Activated CD8-positive, alpha-beta memory T cell treated with anti-CD3 and anti-CD28 coated beads for 4 hours (primary cell): Measurements from ENCODE around the gene ADGRG1.
"Not testable (repeated sequence)": the region's sequence is repeated elsewhere in the genome, so short reads cannot be mapped to it uniquely, and the experiment has no call there.

Experiments used
- DNase-seq, 2 donors: peaks; one replicate each; pipeline ENCODE4 v3.0.0-alpha.2; 2020; ENCODE audit warnings: low read depth in 2 of 2

The ADGRG1 gene

GRCh38 chr16:57698812-57699405 lies 70.5 kb downstream of the ADGRG1 start:
- DNase-seq, result no peak

GRCh38 chr16:57699481-57699880 lies 71.1 kb downstream of the ADGRG1 start:
- DNase-seq, result no peak

DNA sequence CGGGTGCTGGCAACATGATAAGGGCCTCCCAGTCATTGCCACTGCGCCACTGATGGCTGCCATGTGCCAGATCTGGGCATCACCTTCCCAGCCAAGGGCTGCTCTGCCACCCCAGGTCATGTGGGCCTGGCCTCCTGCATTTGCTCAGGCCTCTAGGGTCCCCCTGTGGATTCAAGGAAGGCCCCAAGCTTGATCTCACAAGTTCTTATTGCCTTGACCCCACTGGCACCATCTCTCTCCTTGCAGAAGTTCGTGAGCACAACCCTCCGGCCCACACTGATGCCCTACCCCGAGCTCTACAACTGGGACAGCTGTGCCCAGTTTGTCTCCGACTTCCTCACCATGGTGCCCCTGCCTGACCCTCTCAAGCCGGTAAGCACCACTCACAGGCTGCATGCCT lies 71.5 kb downstream of the ADGRG1 start:
- DNase-seq, result no peak

GRCh38 chr16:57700781-57701551 lies 72.5 kb downstream of the ADGRG1 start:
- no peak for DNase-seq

DNA sequence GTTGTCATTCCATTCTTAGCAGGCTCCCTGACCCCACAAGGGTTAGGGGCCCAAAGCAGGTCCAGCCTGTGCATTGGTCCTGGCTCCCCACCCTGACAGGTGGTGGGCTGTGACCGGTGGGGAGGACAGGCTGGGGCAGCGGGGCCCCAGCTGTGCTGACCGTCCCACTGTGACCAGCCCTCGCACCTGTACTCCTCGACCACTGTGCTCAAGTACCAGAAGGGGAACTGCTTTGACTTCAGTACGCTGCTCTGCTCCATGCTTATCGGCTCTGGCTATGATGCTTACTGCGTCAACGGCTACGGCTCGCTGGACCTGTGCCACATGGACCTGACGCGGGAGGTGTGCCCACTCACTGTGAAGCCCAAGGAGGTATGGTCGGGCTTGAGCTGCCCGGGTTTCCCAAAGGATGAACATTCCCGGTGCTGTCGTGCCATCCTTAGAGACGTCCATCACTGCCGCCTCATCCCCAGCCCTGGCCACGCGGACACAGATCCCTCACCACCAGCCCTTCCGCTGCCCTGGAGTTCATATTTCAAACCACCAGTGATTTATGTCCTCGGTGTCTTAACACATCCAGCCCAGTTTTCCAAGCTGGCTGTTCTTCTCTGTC lies 73.4 kb downstream of the ADGRG1 start:
- no peak for DNase-seq

DNA sequence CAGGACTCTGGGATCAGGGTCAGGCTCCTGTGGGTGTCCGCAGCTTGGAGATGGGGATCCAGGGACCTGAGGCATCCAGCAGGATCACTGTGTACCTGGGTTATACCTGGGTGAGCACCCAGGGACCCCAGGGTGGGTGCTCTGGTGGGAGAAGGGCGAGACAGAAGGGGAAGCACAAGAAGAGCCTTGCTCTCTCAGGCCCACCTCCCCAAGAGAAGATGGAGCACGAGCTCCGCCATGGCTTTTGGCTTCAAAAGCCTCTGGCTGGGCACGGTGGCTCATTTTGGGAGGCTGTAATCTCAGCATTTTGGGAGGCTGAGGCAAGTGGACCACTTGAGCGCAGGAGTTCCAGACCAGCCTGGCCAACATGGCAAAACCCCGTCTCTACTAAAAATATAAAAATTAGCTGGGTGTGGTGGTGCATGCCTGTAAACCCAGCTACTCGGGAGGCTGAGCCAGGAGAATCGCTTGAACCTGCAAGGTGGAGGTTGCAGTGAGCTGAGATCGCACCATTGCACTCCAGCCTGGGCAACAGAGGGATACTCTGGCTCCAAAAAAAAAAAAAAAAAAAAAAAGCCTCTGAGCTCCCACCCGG lies 75.1 kb downstream of the ADGRG1 start:
- DNase-seq, result no peak

GRCh38 chr16:57704011-57704904 lies 75.8 kb downstream of the ADGRG1 start:
- DNase-seq, result no peak

DNA sequence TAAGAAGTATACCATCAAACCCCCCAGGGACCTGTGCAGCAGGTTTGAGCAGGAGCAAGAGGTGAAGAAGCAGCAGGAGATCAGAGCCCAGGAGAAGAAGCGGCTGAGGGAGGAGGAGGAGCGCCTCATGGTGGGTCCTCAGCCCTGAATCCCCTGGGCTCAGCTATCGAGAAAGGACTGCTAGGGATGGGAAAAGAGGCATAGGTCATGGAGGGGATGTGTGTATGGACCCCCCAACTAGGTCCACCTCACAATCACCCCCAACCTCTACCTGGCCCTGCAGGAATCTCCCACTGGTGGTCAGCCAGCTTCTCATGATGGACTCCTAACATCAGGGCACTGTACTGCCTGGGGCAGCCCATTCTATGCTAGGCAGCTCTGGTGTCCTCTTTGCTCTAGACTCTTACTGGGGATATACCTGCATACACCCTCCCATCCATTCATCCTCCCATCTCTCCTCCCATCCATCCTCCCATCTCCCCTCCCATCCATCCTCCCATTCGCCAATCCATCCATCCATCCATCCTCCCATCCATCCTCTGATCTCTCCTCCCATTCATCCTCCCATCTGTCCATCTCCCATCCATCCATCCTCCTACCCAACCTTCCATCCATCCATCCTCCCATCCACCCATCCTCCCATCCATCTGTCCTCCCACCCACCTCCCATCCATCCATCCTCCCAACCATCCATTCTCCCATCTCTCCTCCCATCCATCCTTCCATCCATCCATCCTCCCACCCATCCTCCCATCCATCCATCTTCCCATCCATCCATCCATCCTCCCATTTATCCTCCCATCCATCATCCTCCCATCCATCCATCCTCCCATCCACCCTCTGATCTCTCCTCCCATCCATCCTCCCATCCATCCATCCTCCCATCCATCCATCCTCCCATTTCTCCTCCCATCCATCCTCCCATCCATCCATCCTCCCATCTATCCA lies 76.7 kb downstream of the ADGRG1 start:
- no peak for DNase-seq

DNA sequence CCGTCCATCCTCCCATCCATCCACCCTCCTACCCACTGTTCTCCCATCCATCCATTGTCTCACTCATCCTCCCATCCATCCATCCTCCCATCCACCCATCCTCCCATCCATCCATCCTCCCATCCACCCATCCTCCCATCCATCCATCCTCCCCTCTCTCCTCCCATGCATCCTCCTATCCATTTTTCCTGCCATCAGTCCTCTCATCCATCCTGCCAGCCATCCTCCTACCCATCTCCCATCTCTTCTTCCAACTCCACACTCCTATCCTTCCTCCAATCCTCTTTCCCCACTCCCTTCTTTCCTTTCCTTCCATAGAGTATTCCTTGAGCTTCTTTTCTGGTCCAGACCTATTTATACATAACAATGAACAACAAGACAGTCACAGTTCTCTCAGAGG lies 78.3 kb downstream of the ADGRG1 start:
- DNase-seq, result no peak

DNA sequence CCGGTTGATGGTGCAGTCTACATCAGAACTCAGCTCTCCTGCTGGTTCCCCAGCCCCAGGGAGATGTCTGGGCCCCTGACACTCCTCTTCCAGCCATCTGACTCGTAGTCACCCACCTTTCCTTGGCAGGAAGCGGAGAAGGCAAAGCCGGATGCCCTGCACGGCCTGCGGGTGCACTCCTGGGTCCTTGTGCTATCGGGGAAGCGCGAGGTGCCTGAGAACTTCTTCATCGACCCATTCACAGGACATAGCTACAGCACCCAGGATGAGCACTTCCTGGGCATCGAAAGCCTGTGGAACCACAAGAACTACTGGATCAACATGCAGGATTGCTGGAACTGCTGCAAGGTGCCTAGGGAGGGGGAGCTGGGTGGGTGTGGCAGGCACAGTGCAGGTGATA lies 78.9 kb downstream of the ADGRG1 start:
- no peak for DNase-seq

GRCh38 chr16:57708168-57708567 lies 79.7 kb downstream of the ADGRG1 start:
- no peak for DNase-seq

DNA sequence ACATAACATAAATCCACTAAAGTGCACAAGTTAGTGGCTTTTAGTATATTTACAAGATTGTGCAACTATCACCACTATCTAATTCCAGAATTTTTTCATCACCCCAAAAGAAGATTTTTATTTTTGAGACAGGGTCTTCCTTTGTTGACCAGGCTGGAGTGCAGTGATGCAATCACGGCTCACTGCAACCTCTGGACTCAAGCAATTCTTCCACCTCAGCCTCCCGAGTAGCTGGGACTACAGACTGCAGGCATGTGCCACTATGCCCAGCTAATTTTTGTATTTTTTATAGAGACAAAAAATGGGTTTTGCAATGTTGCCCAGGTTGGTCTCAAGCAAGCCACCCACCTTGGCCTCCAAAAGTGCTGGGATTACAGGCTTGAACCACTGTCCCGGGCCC lies 81.2 kb downstream of the ADGRG1 start:
- no peak for DNase-seq

DNA sequence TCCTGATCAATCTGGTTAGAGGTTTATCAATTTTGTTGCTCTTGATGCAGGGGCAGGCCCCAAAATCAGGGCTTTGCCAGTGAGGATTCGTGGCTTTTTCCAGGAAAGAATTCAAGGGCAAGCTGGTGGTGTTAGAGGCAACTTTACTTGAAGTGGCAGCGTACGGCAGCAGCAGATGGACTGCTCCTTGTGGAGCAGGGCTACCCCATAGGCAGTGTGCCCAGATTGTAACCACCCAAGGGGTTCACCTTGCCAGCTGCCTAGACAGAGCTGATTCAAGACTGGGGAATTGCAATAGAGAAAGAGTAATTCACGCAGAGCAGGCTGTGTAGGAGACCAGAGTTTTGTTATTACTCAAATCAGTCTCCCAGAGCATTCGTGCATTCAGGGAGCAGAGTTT lies 82.9 kb downstream of the ADGRG1 start:
- no peak for DNase-seq

- DNase-seq, result no peak
These were observed 83.6 kb downstream of the ADGRG1 start for GRCh38 chr16:57711993-57712392.

- DNase-seq, result not testable (repeated sequence)
These were observed 84.1 kb downstream of the ADGRG1 start for GRCh38 chr16:57712569-57712968.

DNA sequence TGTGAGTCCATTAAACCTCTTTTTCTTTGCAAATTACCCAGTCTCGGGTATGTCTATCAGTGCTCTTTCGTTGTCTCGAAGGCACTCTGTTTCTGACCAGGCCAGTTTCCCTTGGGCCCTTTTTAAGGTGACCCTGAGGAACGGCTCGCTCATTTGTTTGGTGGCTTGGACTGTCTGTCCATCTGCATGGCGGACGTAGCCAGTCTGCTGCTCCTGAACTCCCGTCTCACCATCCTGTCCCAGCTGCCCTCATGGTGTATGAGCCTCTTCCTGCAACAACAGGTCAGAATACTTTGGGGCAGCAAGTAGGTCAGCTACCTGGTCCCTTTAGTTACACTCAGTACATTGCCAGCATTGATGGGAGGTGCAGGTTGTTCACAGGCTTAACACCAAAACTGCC lies 85.2 kb downstream of the ADGRG1 start:
- no peak for DNase-seq

GRCh38 chr16:57714047-57714446 lies 85.6 kb downstream of the ADGRG1 start:
- no peak for DNase-seq
